ENCODE data around the gene APMAP.
"Not testable (repeated sequence)": the region's sequence is repeated elsewhere in the genome, so short reads cannot be mapped to it uniquely, and the experiment has no call there.

APMAP gene

GRCh38 chr20:25005661-25006060 lies 13.1 kb upstream of the APMAP start:
- no peak for DNase-seq

GRCh38 chr20:25005220-25005619 lies 12.7 kb upstream of the APMAP start:
- DNase-seq = no peak

DNA sequence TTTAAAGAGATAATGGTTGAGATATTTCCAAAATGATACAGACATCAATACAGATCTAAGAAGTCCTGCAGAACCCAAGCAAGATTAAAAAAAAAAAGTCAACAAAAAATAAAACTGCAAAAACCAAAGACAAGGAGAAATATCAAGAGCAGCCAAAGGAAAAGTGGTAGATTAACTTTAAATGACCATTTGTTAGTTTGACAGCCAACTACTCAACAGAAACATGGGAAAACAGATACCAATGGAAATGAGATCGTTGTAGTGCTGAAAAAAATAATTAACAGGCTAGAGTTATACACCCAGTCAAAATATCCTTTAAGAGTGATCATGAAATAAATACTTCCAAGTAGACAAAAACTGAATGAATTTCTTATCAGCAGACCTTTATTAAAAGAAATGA lies 10.5 kb upstream of the APMAP start:
- DNase-seq = no peak

- DNase-seq = not testable (repeated sequence)
Measured at GRCh38 chr20:25001323-25001722, 8.8 kb upstream of the APMAP start.

- DNase-seq = no peak
Measured at GRCh38 chr20:25000268-25000801, 7.8 kb upstream of the APMAP start.

DNA sequence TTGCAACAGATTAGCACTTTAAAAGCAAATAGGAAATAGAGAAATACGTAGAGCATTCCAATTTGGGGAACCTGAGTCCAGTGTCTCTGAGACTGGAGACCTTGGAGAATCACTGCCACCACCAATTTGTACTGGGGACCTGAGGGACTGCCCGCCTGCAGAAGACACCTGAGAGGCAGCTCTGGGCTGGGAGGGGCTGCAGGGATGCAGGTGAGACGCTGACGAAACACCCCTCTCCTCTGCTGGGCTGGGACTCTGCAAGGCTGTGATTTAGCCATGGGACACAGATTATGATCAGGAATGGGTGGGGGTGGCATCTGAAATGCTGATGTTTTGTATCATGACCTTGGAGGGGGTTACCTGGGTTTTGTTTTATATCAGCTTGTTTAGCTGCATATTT lies 7.0 kb upstream of the APMAP start:
- DNase-seq = no peak

DNA sequence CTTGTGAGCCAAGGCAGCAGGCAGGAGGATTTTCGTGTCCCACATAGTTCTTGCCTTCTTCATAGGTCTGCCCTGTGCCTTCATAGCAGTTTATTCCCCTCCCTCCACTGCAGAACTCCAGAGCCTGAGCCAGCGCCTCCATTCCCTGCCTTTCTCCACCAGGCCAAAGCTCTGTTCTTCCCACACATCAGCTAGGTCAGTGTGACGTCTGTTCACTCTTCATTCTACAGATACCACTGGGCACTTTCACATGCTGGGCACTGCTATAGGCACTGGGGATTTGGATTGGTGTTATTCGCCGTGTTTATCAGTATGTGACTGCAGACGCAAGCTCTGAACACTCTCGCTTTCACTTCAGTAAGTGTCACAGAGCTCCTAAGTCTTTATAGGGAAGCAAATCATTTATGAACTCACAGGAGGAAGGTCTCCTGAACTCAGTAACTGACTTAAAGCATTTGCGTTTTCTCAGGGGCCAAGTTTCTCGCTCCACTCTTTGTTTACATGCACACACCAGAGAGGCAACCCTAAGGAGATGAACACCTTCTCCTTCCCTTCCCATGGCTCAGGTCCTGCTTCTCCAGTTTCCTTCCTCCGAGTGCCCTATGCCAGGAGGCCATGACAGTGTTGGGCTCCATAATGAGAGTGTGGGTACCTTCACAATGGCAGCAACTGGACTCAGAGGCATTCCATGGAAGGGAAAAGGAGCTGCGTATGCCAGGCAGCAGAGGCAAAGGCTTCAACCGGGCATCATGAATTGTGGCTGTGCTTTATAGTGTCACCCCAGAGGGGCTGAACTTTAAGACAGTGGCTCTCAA lies 6.3 kb upstream of the APMAP start:
- DNase-seq = no peak

GRCh38 chr20:24998121-24998520 lies 5.6 kb upstream of the APMAP start:
- DNase-seq = no peak

DNA sequence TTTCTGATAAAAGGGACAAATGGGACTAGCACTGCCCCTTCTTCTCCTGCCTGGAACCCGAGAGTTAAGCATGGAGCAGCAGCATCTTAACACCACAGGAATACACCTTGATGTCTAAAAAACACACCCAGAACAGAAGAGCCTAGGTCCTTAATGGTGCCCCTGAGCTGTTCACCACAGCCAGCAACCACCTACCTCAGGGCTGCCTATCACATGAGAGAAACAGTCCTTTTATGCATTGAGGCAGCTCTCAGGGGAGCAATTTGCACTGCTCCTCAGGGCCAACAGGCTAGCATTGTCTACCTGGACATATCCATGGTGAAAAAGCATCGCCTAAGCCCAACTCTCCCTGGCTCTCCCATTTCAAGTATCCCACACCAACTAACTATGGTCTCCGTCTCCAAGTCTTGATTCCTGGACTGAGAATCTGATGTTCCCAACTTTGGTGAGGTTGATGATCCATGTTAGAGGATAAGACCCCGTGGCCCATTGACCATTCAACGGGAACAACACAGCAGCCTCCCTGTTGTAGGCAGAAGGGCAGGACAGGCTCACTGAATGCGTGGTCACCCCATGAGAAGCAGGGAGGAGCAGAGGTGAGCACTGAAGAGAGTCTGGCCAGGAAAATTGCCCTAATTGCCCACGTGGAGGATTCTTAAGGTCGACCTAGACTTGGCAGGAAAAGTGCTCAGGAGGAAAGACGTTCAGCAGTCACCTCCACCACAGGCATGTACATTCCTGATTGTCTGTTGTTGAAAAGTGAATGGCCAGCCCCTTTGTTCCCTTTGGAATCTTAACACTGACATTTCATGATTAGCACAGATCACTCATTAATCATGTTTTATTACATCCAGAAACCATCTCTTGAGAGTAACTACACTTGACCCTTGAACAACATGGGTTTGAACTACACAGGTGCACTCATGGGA lies 4.2 kb upstream of the APMAP start:
- DNase-seq = no peak

- no peak for DNase-seq
Measured at GRCh38 chr20:24995741-24996448, 3.3 kb upstream of the APMAP start.

DNA sequence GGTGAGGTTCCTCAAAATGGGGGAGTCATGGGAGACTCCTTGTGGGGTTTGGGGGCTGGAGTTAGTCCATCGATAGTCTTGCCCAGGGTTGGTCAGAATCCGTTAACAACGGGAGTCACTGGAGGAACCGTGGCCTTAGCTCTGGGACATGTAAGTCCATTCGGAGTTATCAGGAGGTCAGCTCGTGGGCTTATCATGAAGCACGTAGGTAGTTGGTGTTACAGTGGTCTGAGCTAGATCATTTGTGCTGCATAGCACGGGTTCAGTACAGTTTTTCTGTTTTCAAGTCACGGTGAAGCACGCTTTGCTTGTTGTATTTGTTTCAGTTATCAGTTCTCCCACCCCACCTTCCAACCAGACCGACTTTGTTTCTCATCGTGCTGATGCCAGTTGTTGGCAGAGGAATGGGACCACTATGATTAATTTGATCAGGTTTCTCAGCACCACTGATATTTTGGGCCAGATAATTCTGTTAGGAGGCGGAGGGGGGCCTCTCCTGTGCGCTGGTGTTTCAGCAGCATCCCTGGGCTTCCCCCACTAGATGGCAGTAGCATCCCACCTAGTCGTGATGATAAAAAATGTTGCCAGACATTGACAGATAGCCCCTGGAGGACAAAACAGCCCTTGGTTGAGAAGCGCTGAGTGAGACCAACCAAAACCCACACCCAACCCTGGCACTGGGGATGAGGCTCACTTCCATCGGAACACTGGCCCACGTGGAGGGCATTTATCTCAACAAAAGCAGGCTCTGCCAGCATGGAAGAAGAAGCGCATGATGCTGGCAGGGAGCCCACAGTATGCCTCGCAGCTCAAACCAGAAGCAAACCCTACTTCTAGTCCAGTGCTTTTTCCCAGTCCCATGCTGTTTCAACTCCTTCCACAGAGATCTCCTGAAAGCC lies 2.2 kb upstream of the APMAP start:
- DNase-seq = peak; percentile 76

DNA sequence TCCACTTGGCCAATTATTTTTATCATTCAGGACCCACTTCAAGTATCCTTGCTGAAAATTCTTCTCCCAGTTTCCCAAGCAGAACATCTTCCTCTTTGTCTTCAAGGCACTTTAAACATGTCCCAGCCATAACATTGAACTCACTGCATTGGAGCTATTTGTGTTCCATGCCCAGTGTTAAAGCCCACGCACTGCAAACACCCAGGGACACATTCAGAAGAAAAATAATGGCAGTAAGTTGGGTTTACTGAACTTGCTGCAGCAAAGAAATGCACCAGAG lies 1.6 kb upstream of the APMAP start:
- no peak for DNase-seq

GRCh38 chr20:24993337-24994185 lies 1.0 kb upstream of the APMAP start:
- no peak for DNase-seq

GRCh38 chr20:24991897-24992486 lies 559 bp downstream of the APMAP start:
- DNase-seq = no peak

DNA sequence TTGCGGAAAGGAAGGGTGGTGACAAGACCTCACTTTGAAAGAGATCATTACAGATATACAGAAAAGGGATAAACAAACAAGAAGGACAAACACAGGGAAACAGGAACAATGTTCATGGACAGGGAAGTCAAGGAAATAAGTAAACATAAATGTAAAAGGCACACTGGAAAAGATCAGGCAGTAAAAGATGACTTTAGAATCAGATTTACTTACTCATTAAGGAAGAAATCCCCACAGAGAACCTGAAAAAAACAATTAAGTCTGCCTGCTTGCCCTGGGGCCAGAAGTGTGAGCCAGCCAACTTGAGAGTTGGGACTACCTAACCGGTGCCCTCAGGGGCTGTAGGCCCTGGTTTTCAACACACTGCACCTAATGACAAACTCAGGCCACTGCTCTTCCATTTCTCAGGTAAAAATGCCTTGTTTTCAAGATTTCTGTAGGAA lies 1.7 kb downstream of the APMAP start:
- no peak for DNase-seq

DNA sequence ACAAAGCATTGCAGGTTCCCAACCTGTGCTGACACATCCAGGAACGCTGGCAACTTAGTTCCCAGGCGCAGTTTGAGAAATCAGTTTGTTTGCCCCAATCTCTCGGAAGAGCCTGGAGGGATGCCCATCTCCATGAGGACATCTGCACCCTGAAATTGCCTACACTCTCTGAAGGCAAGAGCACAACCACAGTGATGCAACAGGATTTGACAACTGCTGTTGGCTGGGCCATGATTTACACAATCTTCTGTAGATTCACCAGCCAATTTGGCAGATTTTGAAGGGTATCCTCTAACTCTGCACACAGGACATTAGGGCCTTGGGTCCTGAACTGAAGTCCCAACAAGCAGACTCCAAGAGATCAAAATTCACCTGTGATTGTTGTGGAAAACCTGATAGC lies 3.4 kb downstream of the APMAP start:
- no peak for DNase-seq

GRCh38 chr20:24987873-24988835 lies 4.4 kb downstream of the APMAP start:
- DNase-seq = no peak

DNA sequence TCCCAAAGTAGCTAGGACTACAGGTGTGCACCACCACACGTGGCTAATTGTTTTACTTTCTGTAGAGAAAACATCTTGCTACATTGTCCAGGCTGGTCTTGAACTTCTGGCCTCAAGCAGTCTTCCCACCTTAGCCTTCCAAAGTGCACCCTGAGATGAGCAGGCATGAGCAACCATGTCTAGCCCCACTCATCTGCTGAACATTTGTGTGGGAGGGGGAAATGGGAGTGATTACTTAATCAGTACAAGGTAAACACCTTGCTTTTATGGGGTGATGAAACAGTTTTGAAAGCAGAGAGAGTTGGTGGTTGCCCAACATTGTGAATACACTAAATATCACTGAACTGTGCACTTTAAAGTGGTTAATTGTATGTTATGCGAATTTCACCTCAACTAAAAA lies 5.3 kb downstream of the APMAP start:
- peak; percentile 12 for DNase-seq

- no peak for DNase-seq
Measured at GRCh38 chr20:24986436-24987015, 6.0 kb downstream of the APMAP start.

Measured in stimulated activated CD4-positive, alpha-beta T cell treated with anti-CD3 and anti-CD28 coated beads, Interleukin-4, amount 100 ng/mL, for 1 hour (primary cell).